Erythroblast (primary cell): ENCODE results near the gene CACNB1.

Experiments
- GATA1 ChIP-seq: IDR thresholded peaks from 2 replicates; pipeline ENCODE4 v1.6.1; 2011; ENCODE audit warnings: low read depth, mild to moderate bottlenecking, control low read depth, low read length, moderate library complexity
- POLR2A ChIP-seq: IDR thresholded peaks from 2 replicates; pipeline ENCODE4 v1.6.1; 2011; ENCODE audit warnings: mild to moderate bottlenecking, low read length

DNA sequence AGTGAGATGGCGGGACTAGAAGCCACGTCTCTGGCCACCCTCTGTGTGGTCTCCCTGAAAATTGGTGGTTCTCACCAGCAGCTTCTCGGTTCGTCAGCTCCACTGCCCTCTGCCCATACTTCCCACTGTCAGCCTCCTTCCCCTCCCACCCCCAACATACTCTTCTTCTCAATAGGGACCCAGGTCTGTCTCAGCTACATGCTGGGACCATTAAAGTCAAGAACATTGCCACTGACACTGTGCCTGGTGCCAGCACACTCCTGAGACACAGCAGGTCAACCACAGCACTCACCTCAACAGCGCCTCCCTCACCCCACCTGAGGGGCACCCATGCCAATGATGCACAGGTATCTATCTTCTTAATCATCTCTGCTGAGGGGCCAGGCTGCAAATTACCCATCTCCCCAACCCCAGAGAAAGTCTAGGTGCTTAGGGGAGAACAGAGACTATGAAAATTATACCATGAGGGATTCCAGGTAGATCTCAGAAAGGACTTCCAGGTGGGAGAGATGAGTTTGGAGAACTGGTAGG is 47.3 kb downstream of the CACNB1 start:
- no peak for TF ChIP-seq POLR2A
- no peak for TF ChIP-seq GATA1
